GM19043 (cell line): ENCODE data around the gene LRMDA.

Experiments
- ATAC-seq: cut with Tn5 transposase; IDR thresholded peaks from one replicate; pipeline ENCODE4 v1.9.1; 2021; ENCODE audit warnings: low read depth; ENCODE audit not compliant: unreplicated experiment

LRMDA gene

GRCh38 chr10:75801121-75801520 lies 369.7 kb downstream of the LRMDA start:
- no peak for ATAC-seq

- no peak for ATAC-seq
Measured at GRCh38 chr10:75801661-75802060, 370.2 kb downstream of the LRMDA start.

- no peak for ATAC-seq
Measured at GRCh38 chr10:75803121-75803520, 371.7 kb downstream of the LRMDA start.

GRCh38 chr10:75803816-75804552 lies 372.6 kb downstream of the LRMDA start:
- ATAC-seq = no peak

GRCh38 chr10:75806186-75806585 lies 374.8 kb downstream of the LRMDA start:
- ATAC-seq = no peak

GRCh38 chr10:75807456-75807855 lies 376.0 kb downstream of the LRMDA start:
- no peak for ATAC-seq

GRCh38 chr10:75809003-75809402 lies 377.6 kb downstream of the LRMDA start:
- ATAC-seq = no peak

- ATAC-seq = no peak
Measured at GRCh38 chr10:75814014-75814413, 382.6 kb downstream of the LRMDA start.

- ATAC-seq = no peak
Measured at GRCh38 chr10:75815066-75815465, 383.6 kb downstream of the LRMDA start.

- ATAC-seq = no peak
Measured at GRCh38 chr10:75817198-75817597, 385.8 kb downstream of the LRMDA start.

- no peak for ATAC-seq
Measured at GRCh38 chr10:75818552-75818951, 387.1 kb downstream of the LRMDA start.

- ATAC-seq = no peak
Measured at GRCh38 chr10:75825235-75825634, 393.8 kb downstream of the LRMDA start.

GRCh38 chr10:75825661-75826060 lies 394.2 kb downstream of the LRMDA start:
- no peak for ATAC-seq

- ATAC-seq = no peak
Measured at GRCh38 chr10:75826846-75827245, 395.4 kb downstream of the LRMDA start.

- no peak for ATAC-seq
Measured at GRCh38 chr10:75827587-75828021, 396.2 kb downstream of the LRMDA start.

- ATAC-seq = no peak
Measured at GRCh38 chr10:75828413-75828812, 397.0 kb downstream of the LRMDA start.

GRCh38 chr10:75836064-75836463 lies 404.6 kb downstream of the LRMDA start:
- no peak for ATAC-seq

- no peak for ATAC-seq
Measured at GRCh38 chr10:75838486-75838885, 407.1 kb downstream of the LRMDA start.

- ATAC-seq = no peak
Measured at GRCh38 chr10:75839020-75839419, 407.6 kb downstream of the LRMDA start.

GRCh38 chr10:75841266-75841665 lies 409.8 kb downstream of the LRMDA start:
- ATAC-seq = no peak

- no peak for ATAC-seq
Measured at GRCh38 chr10:75845176-75845947, 413.9 kb downstream of the LRMDA start.

- ATAC-seq = no peak
Measured at GRCh38 chr10:75847477-75847876, 416.1 kb downstream of the LRMDA start.
